Ishikawa (cell line): ENCODE measurements around the gene CCR5AS.

Experiments used
- CEBPB ChIP-seq: IDR thresholded peaks from 2 replicates; pipeline ENCODE4 v1.6.1; 2012
- EP300 ChIP-seq: IDR thresholded peaks from 2 replicates; pipeline ENCODE4 v1.6.1; 2012; ENCODE audit warnings: borderline replicate concordance
- FOXM1 ChIP-seq: IDR thresholded peaks from 2 replicates; pipeline ENCODE4 v1.6.1; 2012; ENCODE audit warnings: low read depth, borderline replicate concordance
- RAD21 ChIP-seq: IDR thresholded peaks from 2 replicates; pipeline ENCODE4 v1.6.1; 2012; ENCODE audit warnings: low read depth
- ZBTB7A ChIP-seq: IDR thresholded peaks from 2 replicates; pipeline ENCODE4 v1.6.1; 2012; ENCODE audit warnings: low read depth

DNA sequence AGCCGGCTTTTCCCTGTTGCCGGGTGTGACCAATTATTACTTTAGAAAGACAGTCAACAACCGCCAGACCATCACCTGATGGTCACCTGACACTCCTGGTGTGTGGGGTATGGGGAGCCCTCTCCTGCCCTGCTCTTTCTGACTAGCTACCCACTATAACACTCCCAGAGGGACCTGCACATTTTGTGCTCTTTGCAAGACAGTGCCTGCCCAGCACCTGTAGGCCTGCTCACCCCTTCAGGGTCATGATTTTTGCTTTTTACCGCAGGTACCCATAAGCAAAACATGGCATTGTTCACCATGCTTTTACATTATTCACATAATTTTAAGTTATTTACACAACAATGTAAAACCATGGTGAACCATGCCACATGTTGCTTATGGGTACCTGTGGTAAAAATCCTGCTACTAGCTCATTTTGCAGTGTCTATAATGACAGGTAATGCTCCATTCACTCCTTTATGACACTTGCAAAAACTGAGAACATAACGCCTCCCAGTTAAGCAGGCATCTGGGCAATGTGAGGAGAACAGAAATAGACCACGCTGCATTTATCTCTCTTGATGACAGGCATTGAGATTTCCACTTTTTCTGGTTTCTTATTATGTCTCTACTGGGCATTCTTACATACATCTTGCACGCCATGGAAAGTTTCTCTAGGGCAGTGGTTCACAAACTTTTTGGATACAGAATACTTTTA lies 10.1 kb upstream of the CCR5AS start:
- no peak for TF ChIP-seq FOXM1
- no peak for TF ChIP-seq ZBTB7A
- TF ChIP-seq RAD21, result no peak
- no peak for TF ChIP-seq EP300
- no peak for TF ChIP-seq CEBPB
